GM21717 (cell line): ENCODE measurements around the gene GRB2.
A peak's percentile ranks its signal among the peaks of the same experiment; 100 is the strongest.
"Not testable (repeated sequence)": the region's sequence is repeated elsewhere in the genome, so short reads cannot be mapped to it uniquely, and the experiment has no call there.

Source experiments
- ATAC-seq: cut with Tn5 transposase; IDR thresholded peaks from one replicate; pipeline ENCODE4 v1.9.1; 2021; ENCODE audit warnings: mild to moderate bottlenecking, moderate library complexity; ENCODE audit not compliant: unreplicated experiment

Gene GRB2

DNA sequence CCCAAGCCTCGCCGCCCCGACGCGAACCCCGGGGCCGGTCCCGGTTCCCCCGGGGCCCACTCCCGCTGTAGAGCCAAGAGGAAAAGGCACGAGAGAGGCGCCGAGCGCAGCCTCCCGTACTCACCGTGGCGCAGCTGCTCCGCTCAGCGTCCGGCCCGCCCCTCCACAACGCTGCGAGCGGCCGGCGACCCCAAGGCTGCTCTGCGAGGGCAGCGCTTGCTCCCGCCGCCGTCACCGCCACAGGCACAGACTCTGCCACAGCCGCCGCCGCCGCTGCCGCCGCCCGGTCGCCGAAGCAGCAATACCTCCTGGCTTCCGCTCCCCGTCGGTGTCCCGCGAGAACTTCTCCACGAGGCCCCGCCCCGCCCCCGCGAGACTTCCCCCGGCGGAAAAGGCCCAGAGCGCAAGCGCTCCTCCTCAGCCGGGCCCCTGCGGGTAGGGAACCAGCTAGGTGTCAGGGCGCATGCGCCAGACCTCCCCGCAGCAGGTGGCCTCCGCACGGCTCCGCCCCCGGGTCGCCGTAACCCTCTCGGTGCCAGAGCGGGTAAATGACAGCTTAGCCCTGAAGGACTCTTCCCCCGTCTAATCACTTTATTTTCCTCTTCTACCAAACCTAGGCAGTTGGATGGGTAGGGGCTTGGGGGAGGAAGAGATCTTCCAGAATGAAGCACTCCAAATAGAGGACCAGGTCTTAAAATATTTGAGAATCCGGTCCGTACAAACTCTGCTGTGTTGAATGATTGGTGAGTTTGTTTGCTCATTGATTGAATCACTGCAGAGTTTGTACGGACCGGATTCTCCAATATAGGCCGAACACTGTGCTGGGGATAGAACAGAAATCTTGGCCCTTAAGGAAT lies at the start of gene GRB2:
Gene GRB2, minus strand, starts transcription at position 314 of the 857 bp plus-strand sequence. CDS start 12,050 bp downstream, outside the sequence.
- ATAC-seq: peak; percentile 64

DNA sequence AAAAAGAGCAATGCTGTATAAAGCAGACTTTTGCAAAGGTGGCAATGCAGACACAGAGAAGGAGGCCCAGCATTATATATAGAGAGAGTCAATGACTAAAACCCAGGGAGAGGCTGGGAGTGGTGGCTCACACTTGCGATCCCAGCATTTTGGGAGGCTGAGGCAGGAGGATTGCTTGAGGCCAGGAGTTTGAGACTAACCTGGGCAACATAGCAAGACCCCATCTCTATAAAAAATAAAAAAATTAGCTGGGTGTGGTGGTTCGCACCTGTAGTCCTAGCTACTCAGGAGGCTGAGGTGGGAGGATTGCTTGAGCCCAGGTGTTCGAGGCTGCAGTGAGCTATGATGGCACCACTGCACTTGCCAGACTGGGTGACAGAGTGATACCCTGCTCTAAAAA lies 49.2 kb upstream of the GRB2 start:
- ATAC-seq: not testable (repeated sequence)

DNA sequence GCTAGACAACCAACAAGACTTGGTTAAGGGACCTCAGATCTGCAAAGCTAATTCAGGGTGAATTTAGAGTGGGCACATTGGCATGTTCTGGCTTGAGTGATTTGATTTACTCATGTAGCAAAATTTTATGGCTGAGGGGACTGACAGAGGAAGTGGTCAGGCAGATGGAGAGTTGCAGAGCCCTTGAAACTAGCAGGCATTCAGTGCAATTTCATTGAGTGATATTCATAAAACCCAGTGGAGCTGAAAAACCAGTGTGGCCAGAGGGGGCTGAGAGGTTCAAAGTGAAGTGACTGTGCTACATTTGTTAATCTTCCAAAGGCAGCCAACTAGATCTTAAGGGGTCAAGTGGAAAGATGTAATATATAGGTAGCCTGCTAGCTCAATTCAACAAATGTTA lies 48.7 kb upstream of the GRB2 start:
- no peak for ATAC-seq

DNA sequence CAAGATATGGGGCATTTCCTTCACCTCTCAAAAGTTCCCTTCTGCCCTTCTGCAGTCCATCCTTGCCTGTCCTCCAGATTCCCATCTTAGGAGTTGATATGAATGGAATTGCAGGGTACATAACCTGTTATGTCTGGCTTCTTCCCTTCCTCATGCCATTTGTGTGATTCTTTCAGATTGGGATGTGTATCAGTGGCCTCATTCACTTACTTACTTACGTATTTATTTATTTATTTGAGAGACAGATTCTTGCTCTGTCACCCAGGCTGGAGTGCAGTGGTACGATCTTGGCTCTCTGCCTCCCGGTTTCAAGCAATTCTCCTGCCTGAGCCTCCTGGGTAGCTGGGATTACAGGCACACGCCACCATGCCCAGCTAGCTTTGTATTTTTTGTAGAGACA lies 44.8 kb upstream of the GRB2 start:
- ATAC-seq: no peak

DNA sequence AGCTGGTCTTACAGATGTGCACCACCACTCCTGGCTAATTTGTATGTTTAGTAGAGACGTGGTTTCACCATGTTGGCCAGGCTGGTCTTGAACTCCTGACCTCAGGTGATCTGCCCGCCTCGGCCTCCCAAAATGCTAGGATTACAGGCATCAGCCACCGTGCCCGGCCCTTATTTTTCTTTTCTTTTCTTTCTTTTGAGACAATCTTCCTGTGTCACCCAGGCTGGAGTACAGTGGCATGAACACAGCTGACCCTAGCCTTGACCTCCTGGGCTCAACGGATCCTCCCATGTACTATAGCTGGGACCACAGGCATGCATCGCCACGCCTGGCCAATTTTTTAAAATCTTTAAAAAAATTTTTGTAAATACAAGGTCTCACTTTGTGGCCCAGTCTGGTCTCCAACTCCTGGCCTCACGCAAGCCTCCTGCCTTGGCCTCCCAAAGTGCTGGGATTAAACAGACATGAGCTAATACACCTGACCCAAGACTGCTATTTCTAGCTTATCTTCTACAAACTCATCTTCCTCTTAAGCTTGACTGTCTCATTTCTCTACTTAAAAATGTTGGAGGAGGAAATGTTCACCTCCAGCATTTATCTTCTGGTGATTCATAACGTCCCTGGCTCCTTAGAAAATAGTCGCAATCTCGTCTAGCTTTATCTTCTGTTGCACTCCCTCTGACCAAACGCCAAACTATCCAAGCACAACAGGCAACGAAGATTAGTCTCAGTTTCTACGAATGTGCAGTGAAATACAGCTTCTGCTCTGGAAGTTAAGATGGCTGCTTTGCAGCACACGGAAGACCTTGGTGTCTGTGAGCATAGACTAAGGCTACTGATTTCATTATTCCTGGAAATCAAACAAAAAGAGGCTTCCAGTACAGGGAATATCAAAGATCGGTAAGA lies 42.7 kb upstream of the GRB2 start:
- ATAC-seq: no peak

DNA sequence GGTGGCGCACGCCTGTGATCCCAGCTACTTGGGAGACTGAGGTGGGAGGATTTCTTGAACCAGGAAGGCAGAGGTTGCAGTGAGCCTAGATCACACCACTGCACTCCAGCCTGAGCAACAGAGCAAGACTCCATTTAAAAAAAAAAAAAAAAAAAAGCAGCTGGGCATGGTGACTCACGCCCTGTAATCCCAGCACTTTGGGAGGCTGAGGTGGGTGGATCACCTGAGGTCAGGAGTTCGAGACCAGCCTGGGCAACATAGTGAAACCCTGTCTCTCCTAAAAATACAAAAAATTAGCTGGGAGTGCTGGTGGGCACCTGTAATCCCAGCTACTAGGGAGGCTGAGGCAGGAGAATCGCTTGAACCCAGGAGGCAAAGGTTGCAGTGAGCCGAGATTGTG lies 40.4 kb upstream of the GRB2 start:
- not testable (repeated sequence) for ATAC-seq

DNA sequence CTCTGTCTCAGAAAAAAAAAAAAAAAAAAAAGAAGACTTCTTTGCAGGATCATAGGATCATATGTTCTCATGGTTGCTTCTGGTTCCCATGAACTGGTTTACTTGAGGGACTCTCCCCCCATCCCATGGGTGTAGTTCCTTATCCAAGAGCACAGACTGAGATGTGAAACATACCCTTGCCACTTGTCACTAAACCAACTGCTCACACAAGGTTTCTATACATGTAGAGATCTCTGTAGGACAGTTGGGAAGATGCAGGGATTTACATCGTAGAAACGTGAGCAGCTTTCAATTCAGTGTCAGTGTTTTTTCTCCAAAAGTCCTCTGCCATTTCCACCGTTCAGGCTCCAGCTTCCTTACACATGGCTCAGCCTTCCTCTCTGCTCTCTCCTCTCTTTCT lies 39.8 kb upstream of the GRB2 start:
- no peak for ATAC-seq

DNA sequence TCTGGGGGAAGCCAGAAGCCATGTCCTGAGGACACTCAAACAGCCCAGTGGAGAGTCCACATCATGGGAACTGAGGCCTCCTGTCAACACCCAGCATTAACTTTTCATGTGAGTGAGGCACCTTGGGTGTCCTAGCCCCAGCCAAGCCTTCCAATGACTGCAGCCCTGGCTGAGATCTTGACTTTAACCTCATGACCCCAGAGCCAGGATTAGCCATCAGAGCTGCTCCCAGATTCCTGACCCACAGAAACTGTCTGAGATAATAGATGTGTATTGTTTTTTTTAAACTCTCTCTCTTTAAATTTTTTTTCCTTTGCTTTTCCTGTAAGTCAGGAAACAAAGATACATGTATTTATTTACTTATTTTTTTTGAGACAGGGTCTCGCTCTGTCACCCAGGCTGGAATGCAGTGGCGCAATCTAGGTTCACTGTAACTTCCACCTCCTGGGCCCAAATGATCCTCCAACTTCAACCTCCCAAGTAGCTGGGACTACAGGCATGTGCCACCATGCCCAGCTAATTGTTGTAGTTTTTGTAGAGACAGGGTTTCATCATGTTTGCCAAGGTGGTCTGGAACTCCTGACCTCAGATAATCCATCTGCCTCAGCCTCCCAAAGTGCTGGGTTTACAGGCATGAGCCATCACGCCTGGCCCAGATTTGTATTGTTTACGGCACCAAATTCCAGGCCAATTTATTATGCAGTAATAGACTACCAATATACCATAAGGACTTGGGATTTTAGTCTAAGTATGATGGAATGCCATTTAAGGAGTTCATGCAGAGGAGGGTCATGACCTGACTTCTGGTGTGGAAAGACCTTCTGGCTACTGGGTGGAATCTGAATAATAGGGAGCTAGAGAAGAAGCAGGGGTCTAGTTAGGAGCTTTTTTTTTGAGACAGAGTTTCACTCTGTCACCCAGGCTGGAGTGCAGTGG lies 37.0 kb upstream of the GRB2 start:
- ATAC-seq: no peak

DNA sequence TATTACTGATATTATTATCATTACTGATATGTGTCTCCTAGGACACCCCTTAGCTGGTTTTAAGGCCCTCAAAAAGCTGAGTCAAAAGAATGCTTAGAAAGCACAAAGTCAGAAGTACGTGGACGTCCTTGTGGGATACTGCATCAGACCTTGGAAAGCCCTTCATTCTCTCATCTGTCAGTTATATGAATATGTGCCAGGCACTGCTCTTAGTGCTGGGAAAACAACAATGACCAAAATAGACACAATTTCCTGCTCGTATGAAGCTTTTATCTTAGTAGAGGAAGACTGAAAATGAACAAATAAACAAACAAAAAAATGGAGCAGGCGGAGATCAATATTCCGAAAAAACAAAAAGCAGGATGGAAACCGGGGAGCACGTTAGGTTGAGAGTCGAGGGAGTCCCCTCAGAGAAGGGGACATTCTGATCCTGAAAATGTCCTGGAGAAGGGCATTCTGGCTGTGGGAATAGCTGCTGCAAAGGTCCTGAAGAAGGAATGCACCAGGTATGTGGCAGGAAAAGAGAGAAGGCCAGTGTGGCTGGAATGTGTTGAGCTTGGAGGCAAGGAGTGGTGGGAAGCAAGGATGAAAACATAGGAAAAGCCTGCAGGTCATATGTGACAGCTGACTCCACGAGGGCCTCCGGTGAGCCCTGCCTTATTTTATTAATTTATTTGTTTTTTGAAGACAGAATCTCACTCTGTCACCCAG lies 35.4 kb upstream of the GRB2 start:
- ATAC-seq: no peak

DNA sequence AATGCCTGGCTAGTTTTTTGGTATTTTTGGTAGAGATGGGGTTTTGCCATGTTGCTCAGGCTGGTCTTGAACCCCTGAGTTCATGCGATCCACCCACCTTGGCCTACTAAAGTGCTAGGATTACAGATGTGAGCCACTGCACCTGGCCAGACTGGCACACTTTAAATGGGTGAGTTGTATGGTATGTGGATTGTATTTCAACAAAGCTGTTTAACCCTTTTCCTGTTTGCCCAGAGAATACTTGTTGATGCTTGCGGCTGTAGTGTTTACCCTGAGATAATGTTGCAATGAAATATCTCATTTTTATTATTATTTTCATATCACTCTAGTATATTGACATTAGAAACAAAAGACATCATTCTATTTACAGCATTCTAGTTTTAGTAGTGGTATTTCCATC lies 33.8 kb upstream of the GRB2 start:
- ATAC-seq: no peak

DNA sequence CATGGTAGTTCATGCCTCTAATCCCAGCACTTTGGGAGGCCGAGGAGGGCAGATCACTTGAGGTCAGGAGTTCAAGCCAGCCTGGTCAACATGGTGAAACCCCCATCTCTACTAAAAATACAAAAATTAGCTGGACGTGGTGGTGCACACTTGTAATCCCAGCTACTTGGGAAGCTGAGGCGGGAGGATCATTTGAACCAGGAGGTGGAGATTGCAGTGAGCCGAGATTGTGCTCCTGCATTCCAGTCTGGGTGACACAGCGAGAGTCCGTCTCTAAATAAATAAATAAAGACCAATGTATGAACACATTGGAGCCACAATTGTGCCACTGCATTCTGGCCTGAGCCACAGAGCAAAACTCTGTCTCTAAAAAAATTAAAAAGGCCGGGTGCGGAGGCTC lies 31.9 kb upstream of the GRB2 start:
- ATAC-seq: not testable (repeated sequence)

DNA sequence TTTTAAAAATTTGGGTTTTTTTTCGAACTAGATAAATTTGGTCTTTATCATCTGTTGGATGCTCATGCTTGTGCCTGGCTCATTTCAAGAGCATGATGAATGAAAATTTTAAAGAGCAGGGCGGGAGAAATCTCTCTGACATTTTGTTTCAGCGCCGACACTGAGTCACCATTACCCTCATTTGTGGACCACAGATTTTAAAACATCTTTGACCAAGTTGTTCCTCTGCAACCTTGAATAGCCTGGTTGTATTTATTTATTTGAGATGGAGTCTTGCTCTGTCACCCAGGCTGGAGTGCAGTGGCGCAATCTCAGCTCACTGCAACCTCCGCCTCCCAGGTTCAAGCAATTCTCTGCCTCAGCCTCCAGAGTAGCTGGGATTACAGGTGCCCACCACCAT lies 29.0 kb upstream of the GRB2 start:
- not testable (repeated sequence) for ATAC-seq

DNA sequence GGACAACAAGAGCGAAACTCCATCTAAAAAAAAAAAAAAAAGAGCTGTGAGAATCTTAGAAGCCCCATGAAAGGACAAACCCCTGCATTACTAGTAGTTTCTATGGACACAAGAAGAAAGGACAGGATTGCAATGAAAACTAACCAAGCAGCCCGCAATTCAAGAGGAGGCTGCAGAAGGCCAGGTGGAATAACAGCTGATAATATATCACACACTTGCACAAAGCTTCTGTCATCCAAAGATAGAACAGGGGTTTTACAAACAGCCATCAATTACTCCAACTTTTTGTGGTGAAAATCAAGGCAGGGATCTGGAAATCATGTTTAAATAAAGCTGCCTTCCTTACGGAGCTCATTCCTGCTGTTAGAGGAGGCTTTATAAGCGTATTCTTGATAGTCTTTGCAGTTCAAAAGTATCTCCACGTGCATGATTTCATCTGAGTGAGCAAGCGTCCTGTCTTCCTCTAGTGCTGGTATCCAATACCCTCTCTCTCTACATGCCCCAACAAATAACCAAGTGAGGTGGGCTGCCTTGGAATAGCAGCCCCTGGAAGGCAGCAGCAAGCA lies 27.8 kb upstream of the GRB2 start:
- ATAC-seq: no peak

DNA sequence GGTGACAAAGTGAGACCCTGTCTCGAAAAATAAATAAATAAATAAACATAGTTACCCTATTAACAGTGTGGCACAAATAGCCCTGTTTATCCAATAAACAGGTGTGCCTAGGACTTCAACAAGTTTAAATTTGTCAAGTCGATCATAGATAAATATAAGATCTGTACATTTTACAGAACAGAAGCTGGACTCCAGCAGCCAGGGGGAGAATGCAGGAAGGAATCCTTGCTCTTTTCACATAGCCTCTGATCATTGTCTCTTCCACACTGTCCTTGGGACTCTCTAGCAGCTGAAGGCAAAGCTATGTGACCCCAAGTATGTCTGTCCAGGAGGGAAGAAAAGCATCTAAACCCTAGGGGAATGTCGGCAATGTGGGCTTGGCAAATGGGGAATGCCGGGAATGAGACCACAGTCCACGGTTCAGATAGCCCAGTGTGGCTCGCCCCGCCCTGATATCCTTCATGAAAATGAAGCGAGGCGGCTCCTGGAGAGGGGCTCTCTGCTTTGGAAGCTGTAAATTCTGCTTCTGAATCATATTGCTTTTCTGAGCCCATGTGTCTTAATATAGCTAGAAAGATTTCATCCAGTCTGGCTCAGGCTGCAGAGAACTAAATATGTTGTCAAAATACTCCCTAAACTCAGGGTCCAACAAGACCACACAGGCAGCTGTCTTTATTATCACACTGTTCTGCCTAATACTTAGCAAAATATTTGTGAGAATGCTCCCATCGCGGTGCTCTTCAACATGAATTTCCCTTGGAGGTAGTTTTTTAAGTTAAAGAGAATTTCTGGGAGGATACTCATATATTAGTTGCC lies 24.9 kb upstream of the GRB2 start:
- ATAC-seq: no peak

DNA sequence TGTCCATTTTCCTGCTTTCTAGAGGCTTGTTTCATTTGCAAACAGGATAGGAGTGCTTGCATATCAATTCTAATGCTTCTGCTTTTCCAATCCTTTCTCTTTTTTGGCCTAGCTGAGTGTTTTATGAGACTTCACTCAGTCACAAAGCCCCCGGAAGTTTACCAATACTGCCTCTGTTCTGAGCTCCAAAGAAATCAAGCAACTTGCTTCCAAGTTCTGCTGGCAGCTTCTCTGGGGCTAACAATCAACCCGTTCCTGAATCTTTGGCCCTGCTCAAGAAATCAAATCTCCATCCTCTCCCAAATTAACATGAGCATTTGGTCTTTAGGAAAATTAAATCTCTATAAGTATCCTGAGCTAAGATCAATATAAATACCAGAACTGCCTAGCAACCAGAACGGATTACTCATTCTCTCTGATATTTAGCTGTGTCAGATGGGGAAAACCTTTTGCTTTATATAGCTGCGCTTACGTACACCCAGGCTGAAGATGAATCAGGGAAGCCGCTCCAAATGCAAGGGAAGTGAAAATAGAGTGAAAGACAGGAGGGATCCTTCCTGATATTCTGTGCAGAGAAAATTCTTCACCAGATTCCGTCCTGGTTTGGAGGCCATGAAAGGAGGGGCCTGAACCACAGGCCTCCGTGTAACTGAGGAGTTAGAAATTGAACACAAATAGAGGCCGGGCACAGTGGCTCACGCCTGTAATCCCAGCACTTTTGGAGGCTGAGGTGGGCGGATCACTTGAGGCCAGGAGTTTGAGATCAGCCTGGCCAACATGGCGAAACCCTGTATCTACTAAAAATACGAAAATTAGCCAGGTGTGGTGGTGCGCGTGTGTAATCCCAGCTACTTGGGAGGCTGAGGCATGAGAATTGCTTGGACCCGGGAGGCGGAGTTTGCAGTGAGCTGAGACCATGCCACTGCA lies 23.3 kb upstream of the GRB2 start:
- ATAC-seq: no peak

DNA sequence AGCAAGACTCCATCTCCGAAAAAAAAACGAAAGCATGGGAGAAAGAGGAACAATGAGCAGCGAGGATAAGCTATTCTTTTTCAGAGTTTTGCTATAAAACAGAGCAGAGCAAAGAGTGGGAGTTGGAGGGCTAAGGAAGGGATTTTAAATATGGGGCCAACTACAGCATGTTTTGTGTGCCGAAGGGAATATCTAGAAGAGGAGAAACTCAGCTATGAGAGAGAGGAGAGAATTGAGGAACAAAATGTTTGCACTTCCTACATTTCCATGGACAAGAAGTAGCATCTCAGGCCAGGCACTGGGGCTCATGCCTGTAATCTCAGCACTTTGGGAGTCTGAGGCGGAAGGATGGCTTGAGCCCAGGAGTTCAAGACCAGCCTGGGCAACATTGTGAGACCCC lies 13.1 kb upstream of the GRB2 start:
- no peak for ATAC-seq

DNA sequence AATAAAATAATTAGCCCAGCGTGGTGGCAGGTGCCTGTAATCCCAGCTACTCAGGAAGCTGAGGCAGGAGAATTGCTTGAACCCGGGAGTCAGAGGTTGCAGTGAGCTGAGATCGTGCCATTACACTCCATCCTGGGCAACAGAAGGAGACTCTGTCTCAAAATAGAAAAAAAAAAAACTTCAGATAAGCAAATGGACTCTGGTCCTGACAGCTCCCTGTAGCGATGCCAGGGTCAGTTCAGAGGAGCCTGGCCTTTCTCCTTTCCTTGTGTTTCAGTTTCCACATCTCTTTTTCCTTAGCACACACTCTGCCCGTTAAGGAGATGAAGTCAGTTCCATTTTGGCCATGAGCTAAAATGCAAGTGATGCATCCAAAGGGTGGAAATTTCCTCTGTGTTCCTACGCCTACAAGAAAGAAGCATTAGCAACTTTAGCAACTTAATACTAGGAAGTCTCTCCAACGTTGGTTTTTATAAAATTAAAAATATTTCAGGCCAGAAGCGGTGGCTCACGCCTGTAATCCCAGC lies 11.6 kb upstream of the GRB2 start:
- ATAC-seq: no peak

DNA sequence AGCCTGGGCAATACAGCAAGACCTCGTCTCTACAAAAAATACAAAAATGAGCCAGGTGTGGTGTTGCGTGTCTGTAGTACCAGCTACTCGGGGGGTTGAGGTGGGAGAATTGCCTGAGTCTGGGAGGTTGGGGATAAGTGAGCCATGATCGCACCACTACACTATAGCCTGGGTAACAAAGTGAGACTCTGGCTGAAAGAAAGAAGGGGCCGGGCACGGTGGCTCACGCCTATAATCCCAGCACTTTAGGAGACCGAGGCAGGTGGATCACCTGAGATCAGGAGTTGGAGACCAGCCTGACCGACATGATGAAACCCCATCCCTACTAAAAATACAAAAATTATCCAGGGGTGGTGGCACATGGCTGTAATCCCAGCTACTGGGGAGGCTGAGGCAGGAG lies 10.5 kb upstream of the GRB2 start:
- no peak for ATAC-seq
